Subcutaneous adipose tissue (tissue), 4 donors: ENCODE measurements around the gene RND3. TPM values are rescaled to one million over a fixed set of nuclear protein-coding genes. Genes with fewer than 3 reads are reported as not detected.

Source experiments
- total RNA-seq, 4 donors: library from RNA; depleted of rRNA; stranded (reverse); fragments of >200 nt; gene quantifications; one replicate each; pipeline ENCODE4 v1.1.0, GENCODE V29; 2016
- TF ChIP-seq, protein P1 (sequence below): fragments of 450-650 bp; IDR thresholded peaks from one replicate; pipeline ENCODE4 v1.5.1; 2016; ENCODE audit warnings: low read depth, mild to moderate bottlenecking, control low read depth, antibody characterized with exemption, moderate library complexity

The RND3 gene
- total RNA-seq, 4 donors from 2014 or later = 15.3 to 141 (median 86.9) TPM

DNA sequence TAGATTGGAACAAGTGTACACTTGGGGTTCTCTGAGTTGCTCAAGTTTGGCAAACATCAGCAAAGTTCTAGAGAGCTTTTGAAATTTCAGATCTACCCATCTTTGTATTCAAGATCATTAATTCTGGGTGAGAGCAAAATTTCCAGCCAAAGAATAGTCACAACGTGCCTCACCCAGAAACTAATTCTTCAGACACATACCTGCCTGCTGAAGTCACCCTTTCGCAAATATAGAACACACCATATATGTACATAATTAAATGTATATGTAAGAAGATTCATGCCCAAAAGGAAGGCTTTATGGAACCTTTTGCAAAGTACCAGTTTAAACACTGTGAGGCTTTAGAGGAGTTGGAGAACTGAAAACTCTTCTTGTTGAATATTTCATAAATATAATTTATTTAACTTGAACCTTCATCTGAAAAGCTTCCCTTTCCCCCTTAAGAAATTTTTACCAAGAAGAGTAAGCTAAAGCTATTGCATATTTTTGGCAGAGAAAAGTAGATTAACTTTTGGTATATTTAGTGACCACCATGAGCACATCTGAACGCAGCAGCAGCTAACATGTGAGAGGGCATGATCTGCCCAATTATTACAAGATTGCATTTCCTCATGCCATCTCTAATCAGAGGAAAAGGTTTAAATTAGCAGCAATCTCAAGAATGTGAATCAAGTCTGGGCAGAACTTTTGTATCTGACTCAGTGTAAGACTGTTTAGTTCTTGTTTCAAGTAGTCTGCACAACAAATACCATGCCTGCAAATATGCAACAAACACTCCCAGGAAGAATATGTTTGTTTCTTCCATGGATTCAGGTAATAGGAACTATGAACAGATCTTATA, 8.2 kb downstream of the RND3 start:
- TF ChIP-seq, protein P1, sequence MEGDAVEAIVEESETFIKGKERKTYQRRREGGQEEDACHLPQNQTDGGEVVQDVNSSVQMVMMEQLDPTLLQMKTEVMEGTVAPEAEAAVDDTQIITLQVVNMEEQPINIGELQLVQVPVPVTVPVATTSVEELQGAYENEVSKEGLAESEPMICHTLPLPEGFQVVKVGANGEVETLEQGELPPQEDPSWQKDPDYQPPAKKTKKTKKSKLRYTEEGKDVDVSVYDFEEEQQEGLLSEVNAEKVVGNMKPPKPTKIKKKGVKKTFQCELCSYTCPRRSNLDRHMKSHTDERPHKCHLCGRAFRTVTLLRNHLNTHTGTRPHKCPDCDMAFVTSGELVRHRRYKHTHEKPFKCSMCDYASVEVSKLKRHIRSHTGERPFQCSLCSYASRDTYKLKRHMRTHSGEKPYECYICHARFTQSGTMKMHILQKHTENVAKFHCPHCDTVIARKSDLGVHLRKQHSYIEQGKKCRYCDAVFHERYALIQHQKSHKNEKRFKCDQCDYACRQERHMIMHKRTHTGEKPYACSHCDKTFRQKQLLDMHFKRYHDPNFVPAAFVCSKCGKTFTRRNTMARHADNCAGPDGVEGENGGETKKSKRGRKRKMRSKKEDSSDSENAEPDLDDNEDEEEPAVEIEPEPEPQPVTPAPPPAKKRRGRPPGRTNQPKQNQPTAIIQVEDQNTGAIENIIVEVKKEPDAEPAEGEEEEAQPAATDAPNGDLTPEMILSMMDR = no peak

DNA sequence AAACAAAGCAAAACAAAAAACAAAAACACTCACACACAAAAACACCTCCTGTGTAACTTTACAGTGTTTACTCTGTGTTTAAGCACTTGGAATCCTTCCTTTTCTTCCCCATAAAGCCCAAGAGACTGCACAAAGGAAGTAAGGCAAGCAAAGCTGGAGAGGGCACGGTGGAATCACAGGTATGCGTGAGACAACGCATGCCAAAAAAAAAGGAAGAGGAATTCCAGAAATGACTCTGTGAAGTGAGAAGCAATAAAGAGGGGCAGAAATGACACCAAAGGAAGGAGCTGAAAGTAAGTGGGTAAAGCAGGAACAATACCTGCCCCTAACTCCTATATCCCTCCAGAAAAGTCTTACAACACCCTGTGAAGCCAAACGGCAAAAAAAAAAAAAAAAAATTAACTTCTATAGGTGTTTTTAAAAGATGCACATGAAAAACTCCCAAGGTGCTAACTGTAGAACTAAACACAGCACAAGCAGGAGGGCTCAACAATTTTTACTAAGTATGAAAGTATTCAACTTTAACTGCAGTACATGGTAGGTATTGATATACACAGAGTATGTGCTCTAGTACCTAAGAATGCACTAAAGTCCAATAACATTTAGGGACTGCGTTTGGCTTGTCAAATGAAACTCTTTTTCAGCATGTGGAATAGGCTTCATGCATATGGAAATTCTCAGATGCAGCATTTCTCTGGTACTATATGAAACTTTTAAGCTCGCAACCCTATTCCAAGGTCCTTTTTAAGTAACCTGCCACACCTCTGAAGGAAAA, 9.1 kb downstream of the RND3 start:
- TF ChIP-seq, protein P1 = no peak

DNA sequence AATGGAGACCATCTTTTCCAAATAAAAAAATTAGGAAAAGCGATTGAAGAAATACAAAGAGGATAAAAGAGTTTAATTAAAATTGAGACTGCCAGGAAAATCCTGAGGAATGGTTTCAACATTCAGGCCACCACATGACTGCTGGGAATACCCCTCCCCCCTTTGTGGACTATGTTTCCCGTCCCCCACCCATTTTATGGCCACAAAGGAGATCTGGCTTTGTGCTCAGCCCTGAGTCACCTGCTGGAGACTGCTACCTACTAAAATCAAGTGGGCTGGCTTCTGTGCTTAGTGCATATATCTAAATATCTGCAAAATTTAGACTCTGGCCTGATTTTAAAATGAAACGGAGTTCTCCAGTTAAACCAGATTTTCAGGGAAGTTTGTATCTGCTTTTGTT, 10.1 kb downstream of the RND3 start:
- TF ChIP-seq, protein P1 = no peak

DNA sequence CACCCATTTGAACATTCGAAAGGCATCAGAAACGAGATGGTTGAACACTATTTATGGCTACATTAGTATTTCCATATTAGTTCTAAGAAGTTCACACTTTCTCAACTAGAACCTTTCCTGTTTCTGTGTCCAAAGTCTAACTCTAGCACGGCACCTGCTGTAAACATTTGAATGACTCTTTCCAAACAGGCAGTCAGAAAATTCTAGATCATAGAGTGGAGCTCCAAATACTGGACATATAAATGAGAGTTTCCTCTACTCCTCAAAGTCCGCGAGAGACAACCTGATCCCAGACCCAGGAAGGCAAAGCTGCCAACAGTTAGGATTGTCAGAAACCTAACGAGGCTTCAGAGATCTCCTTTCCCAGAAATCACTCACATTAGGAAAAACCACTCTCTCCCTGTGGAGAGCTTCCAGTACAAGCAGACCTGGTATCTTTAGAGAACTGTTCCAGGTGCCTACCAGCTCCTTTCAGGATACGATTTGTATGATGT, 10.6 kb downstream of the RND3 start:
- TF ChIP-seq, protein P1 = no peak

DNA sequence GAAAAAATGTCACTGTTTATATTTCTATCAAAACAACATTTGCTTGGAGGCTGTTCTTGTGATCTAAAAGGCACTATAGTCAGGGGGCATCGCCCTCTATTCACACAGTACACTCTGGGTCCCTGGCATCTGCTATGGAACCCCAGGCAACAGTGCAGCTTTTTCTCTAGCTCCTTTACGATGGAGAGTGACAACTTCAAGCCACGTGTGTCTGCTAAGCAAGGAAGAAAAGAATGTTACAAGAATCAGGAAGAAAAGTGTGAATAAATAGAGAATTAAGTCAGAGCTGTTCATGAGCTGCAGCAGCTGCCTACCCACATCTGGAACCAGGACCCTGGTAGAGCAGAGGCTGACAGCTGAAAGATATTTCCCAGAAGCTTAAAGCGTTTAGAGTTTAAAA, 11.2 kb downstream of the RND3 start:
- TF ChIP-seq, protein P1 = no peak

DNA sequence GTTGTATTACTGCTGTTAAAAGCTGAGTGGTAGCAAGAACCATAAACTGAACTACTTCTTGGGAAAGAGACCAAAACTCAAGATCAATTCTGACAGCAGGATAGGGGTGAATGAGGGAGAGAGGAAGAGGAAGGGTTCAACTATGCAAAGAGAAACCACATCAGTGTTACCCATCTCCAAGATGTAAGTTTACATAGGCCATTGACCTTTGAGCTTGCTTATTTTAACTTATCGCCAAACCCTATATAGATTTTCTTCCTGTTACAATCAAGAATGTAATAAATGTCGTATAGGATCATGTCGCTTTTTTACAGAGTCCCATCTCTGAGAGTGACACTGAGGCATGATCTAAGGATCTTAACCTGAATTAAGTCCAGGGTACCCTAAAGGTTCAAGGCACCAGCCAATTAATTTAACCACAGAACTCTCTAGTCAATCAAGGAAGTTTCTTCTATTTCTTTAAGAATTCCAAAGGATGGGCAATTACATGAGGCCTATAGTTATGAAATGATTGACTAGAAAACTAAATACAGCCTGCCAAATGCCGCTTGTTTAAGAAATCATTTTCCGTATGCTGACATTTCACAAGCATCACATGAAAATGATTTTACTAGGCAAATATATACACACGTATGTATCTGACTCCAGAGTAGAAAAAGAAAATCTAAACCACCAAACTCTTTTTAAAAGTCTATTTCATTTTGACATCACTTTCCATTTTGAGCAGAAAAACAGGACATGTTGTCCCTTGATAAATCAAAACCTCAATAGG, 11.8 kb downstream of the RND3 start:
- TF ChIP-seq, protein P1 = no peak
